ENCODE results near the gene DDI2.
"Not testable (repeated sequence)": the region's sequence is repeated elsewhere in the genome, so short reads cannot be mapped to it uniquely, and the experiment has no call there.

Gene DDI2

GRCh38 chr1:15603966-15604282 lies 13.3 kb upstream of the DDI2 start:
- H2BK120ac ChIP-seq (ENCODE audit: low read depth, low read length); H3K23ac ChIP-seq (ENCODE audit: low read length in 2 of 2); H2AK5ac ChIP-seq (ENCODE audit: low read length, severe bottlenecking); H3K36me3 ChIP-seq (ENCODE audit: control insufficient read depth in 1 of 2, insufficient read depth in 2 of 2, low read depth in 1 of 2, low read length in 2 of 2); H3K4ac ChIP-seq (ENCODE audit: low read depth in 1 of 2, low read length in 2 of 2); H2BK5ac ChIP-seq (ENCODE audit: low read depth, low read length, poor library complexity, severe bottlenecking); H3K4me1 ChIP-seq (ENCODE audit: control insufficient read depth, insufficient read depth, low read depth, low read length); H3K9me3 ChIP-seq (ENCODE audit: control insufficient read depth, low read length); H2BK15ac ChIP-seq (ENCODE audit: low read depth, poor library complexity, severe bottlenecking); H3K27me3 ChIP-seq (ENCODE audit: control insufficient read depth in 1 of 2, insufficient read depth in 1 of 2, low read length in 2 of 2); H3K14ac ChIP-seq (ENCODE audit: low read length in 2 of 2); DNase-seq; H3K79me1 ChIP-seq (replicated peaks; ENCODE audit: low read length, poor library complexity, severe bottlenecking); H3K27ac ChIP-seq (ENCODE audit: low read length, poor library complexity, severe bottlenecking): not testable (repeated sequence)
- Histone ChIP-seq H2AFZ (ENCODE audit: low read depth, low read length) (peak overlapping the region; percentile 99), H3K4me2 (ENCODE audit: low read length, poor library complexity, severe bottlenecking) (peak overlapping the region; percentile 4), H4K8ac (ENCODE audit: low read length) (peak overlapping the region; percentile 2), H2BK12ac (ENCODE audit: low read length in 2 of 2) (peak overlapping the region in 1 of 2 experiments; percentile 33), H3K18ac (ENCODE audit: low read depth in 1 of 2, low read length in 2 of 2) (peak overlapping the region; percentile 1 to 8), H4K91ac (ENCODE audit: low read length) (peak overlapping the region; percentile 72), H3K4me3 (ENCODE audit: insufficient read depth in 1 of 2, low read depth in 1 of 2, low read length in 2 of 2) (peak overlapping the region in 1 of 2 experiments; percentile 90), H3K9ac (ENCODE audit: low read length) (peak overlapping the region; percentile 95)
- WGBS = 99% methylated on average over 13 of the region's 13 CpGs

- not testable (repeated sequence) for H3K27ac ChIP-seq (ENCODE audit: low read length, poor library complexity, severe bottlenecking); H2AFZ ChIP-seq (ENCODE audit: low read depth, low read length); DNase-seq; H3K4ac ChIP-seq (ENCODE audit: low read depth in 1 of 2, low read length in 2 of 2); H4K8ac ChIP-seq (ENCODE audit: low read length); H3K27me3 ChIP-seq (ENCODE audit: control insufficient read depth in 1 of 2, insufficient read depth in 1 of 2, low read length in 2 of 2); H3K23ac ChIP-seq (ENCODE audit: low read length in 2 of 2); H3K18ac ChIP-seq (ENCODE audit: low read depth in 1 of 2, low read length in 2 of 2); H3K9me3 ChIP-seq (ENCODE audit: control insufficient read depth, low read length); H3K9ac ChIP-seq (ENCODE audit: low read length); H2AK5ac ChIP-seq (ENCODE audit: low read length, severe bottlenecking); H3K14ac ChIP-seq (ENCODE audit: low read length in 2 of 2); H3K4me2 ChIP-seq (ENCODE audit: low read length, poor library complexity, severe bottlenecking); H2BK120ac ChIP-seq (ENCODE audit: low read depth, low read length); H3K4me3 ChIP-seq (ENCODE audit: insufficient read depth in 1 of 2, low read depth in 1 of 2, low read length in 2 of 2); H2BK12ac ChIP-seq (ENCODE audit: low read length in 2 of 2); H2BK15ac ChIP-seq (ENCODE audit: low read depth, poor library complexity, severe bottlenecking); H3K79me1 ChIP-seq (replicated peaks; ENCODE audit: low read length, poor library complexity, severe bottlenecking); H2BK5ac ChIP-seq (ENCODE audit: low read depth, low read length, poor library complexity, severe bottlenecking); H3K4me1 ChIP-seq (ENCODE audit: control insufficient read depth, insufficient read depth, low read depth, low read length); H3K36me3 ChIP-seq (ENCODE audit: control insufficient read depth in 1 of 2, insufficient read depth in 2 of 2, low read depth in 1 of 2, low read length in 2 of 2)
- 98% methylated on average over 21 of the region's 21 CpGs for WGBS
- H4K91ac ChIP-seq (ENCODE audit: low read length) = peak overlapping the region; percentile 50
These were observed 12.9 kb upstream of the DDI2 start for GRCh38 chr1:15604400-15604799.

- H3K27me3 ChIP-seq (ENCODE audit: control insufficient read depth in 1 of 2, insufficient read depth in 1 of 2, low read length in 2 of 2) = no peaks in the 10 kb centered on the region
- peaks cover 3% of the 10 kb centered on the region for H3K9me3 ChIP-seq (ENCODE audit: control insufficient read depth, low read length)
- no peaks in the 10 kb centered on the region for H3K79me1 ChIP-seq (replicated peaks; ENCODE audit: low read length, poor library complexity, severe bottlenecking)
- DNase-seq = no peak
- no peak overlapping the region for H3K9ac ChIP-seq (ENCODE audit: low read length)
- no peak overlapping the region for H3K4me2 ChIP-seq (ENCODE audit: low read length, poor library complexity, severe bottlenecking)
- H3K18ac ChIP-seq (ENCODE audit: low read depth in 1 of 2, low read length in 2 of 2) = no peak overlapping the region
- H4K91ac ChIP-seq (ENCODE audit: low read length) = no peak overlapping the region
- 89% methylated on average over 9 of the region's 11 CpGs for WGBS
- H3K23ac ChIP-seq (ENCODE audit: low read length in 2 of 2) = no peak overlapping the region
- peaks cover 3% of the 10 kb centered on the region for H3K4me1 ChIP-seq (ENCODE audit: control insufficient read depth, insufficient read depth, low read depth, low read length)
- no peak overlapping the region for H4K8ac ChIP-seq (ENCODE audit: low read length)
- no peaks in the 10 kb centered on the region for H3K36me3 ChIP-seq (ENCODE audit: control insufficient read depth in 1 of 2, insufficient read depth in 2 of 2, low read depth in 1 of 2, low read length in 2 of 2)
- H3K14ac ChIP-seq (ENCODE audit: low read length in 2 of 2) = no peak overlapping the region
- no peak overlapping the region for H3K27ac ChIP-seq (ENCODE audit: low read length, poor library complexity, severe bottlenecking)
- H2AK5ac ChIP-seq (ENCODE audit: low read length, severe bottlenecking) = no peak overlapping the region
- H2BK15ac ChIP-seq (ENCODE audit: low read depth, poor library complexity, severe bottlenecking) = no peak overlapping the region
- no peak overlapping the region for H3K4me3 ChIP-seq (ENCODE audit: insufficient read depth in 1 of 2, low read depth in 1 of 2, low read length in 2 of 2)
- H2BK12ac ChIP-seq (ENCODE audit: low read length in 2 of 2) = no peak overlapping the region
- H2AFZ ChIP-seq (ENCODE audit: low read depth, low read length) = no peak overlapping the region
- no peak overlapping the region for H2BK5ac ChIP-seq (ENCODE audit: low read depth, low read length, poor library complexity, severe bottlenecking)
- no peak overlapping the region for H3K4ac ChIP-seq (ENCODE audit: low read depth in 1 of 2, low read length in 2 of 2)
- no peak overlapping the region for H2BK120ac ChIP-seq (ENCODE audit: low read depth, low read length)
These were observed 11.6 kb upstream of the DDI2 start for GRCh38 chr1:15605398-15606383.

- DNase-seq = no peak
- no peak overlapping the region for H2AFZ ChIP-seq (ENCODE audit: low read depth, low read length)
- no peak overlapping the region for H4K91ac ChIP-seq (ENCODE audit: low read length)
- H3K4me2 ChIP-seq (ENCODE audit: low read length, poor library complexity, severe bottlenecking) = no peak overlapping the region
- no peak overlapping the region for H4K8ac ChIP-seq (ENCODE audit: low read length)
- H2AK5ac ChIP-seq (ENCODE audit: low read length, severe bottlenecking) = no peak overlapping the region
- H3K27me3 ChIP-seq (ENCODE audit: control insufficient read depth in 1 of 2, insufficient read depth in 1 of 2, low read length in 2 of 2) = no peaks in the 10 kb centered on the region
- no peak overlapping the region for H3K9ac ChIP-seq (ENCODE audit: low read length)
- no peak overlapping the region for H3K23ac ChIP-seq (ENCODE audit: low read length in 2 of 2)
- no peak overlapping the region for H2BK12ac ChIP-seq (ENCODE audit: low read length in 2 of 2)
- H3K4me3 ChIP-seq (ENCODE audit: insufficient read depth in 1 of 2, low read depth in 1 of 2, low read length in 2 of 2) = no peak overlapping the region
- no peak overlapping the region for H3K14ac ChIP-seq (ENCODE audit: low read length in 2 of 2)
- no peak overlapping the region for H3K27ac ChIP-seq (ENCODE audit: low read length, poor library complexity, severe bottlenecking)
- no peak overlapping the region for H3K4ac ChIP-seq (ENCODE audit: low read depth in 1 of 2, low read length in 2 of 2)
- H3K36me3 ChIP-seq (ENCODE audit: control insufficient read depth in 1 of 2, insufficient read depth in 2 of 2, low read depth in 1 of 2, low read length in 2 of 2) = no peaks in the 10 kb centered on the region
- H3K18ac ChIP-seq (ENCODE audit: low read depth in 1 of 2, low read length in 2 of 2) = no peak overlapping the region
- H2BK5ac ChIP-seq (ENCODE audit: low read depth, low read length, poor library complexity, severe bottlenecking) = no peak overlapping the region
- H3K9me3 ChIP-seq (ENCODE audit: control insufficient read depth, low read length) = peaks cover 3% of the 10 kb centered on the region
- H2BK15ac ChIP-seq (ENCODE audit: low read depth, poor library complexity, severe bottlenecking) = no peak overlapping the region
- H2BK120ac ChIP-seq (ENCODE audit: low read depth, low read length) = no peak overlapping the region
- no peaks in the 10 kb centered on the region for H3K79me1 ChIP-seq (replicated peaks; ENCODE audit: low read length, poor library complexity, severe bottlenecking)
- 95% methylated on average over 7 of the region's 7 CpGs for WGBS
- no peaks in the 10 kb centered on the region for H3K4me1 ChIP-seq (ENCODE audit: control insufficient read depth, insufficient read depth, low read depth, low read length)
These were observed 7.6 kb upstream of the DDI2 start for GRCh38 chr1:15609631-15610030.

Data from mesenchymal stem cell (in vitro differentiated cells and primary cell).